ENCODE measurements around the gene ELMOD3. TPM values are rescaled to one million over a fixed set of nuclear protein-coding genes. Genes with fewer than 3 reads are reported as not detected.

Gene ELMOD3
- total RNA-seq, 2 experiments from 2014 or later: 11.2 to 12.9 TPM

DNA sequence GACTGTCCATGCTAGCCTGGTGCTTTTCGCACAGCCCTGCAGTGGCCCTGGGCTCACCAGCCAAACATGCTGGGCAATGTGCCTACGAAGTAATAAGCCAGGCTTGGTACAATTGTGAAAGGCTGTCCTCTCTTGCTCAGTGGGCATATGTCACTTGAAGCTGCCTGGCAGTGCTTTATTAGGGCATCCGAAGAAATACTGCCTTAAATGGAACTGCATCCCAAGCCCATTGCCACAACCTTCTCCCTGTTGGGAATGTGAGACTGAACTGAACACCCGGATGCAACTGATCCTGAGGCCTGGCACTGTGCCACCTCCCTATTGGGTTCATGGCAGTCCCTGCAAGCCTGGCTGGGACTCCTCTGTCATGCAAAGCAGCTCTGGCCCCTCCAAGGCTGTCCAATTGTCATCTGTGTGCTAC lies 39.7 kb downstream of the ELMOD3 start:
- ChIA-PET POLR2A (no interaction called here), CTCF (interaction anchor here (0.6 to 2.3 kb wide), 4 partner anchors 11 to 243 kb away, joined by 3 to 9 read pairs (median 3); no protein-coding TSS in a partner anchor)
- ATAC-seq (no peak), DNase-seq (no peak)
- intact Hi-C loops (cut with DNase I, micrococcal nuclease): no loop called here
- Mint-ChIP-seq H3K9me3 (ENCODE audit: low read depth) (no peaks in the 10 kb centered on the region), H3K4me3 (no peak overlapping the region), H3K27me3 (no peaks in the 10 kb centered on the region), H3K36me3 (ENCODE audit: low read depth) (peaks cover 1% of the 10 kb centered on the region), H3K27ac (no peak overlapping the region), H3K4me1 (peaks cover 12% of the 10 kb centered on the region)

DNA sequence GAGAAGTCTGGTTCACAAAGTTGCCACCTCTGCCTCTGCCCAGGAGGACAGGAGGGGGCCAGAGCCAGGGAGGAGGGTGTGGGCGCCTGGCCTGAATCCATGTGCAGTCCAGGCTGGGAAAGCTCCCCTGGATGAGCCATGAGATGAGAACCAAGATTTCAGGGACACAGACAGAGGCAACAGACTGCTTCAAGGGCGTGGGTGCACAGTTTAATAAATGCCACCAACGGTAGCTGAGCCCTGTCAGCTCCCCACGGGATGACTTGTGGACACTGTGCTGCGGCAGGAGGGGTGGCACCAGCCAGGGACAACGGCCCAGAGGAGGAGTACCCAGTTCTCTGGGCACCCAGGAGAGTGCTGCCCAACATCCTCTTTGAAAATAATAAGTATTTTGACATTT lies 40.4 kb downstream of the ELMOD3 start:
- CTCF ChIA-PET: interaction anchor here (0.6 to 2.3 kb wide), 3 partner anchors 19 to 157 kb away, joined by 3 to 9 read pairs (median 3); no protein-coding TSS in a partner anchor
- Mint-ChIP-seq H3K9me3 (ENCODE audit: low read depth) (no peaks in the 10 kb centered on the region), H3K4me3 (no peak overlapping the region), H3K36me3 (ENCODE audit: low read depth) (no peaks in the 10 kb centered on the region), H3K27me3 (no peaks in the 10 kb centered on the region), H3K4me1 (peaks cover 12% of the 10 kb centered on the region), H3K27ac (no peak overlapping the region)
- intact Hi-C loops (cut with DNase I, micrococcal nuclease): no loop called here
- DNase-seq: no peak
- POLR2A ChIA-PET: no interaction called here
- ATAC-seq: no peak

DNA sequence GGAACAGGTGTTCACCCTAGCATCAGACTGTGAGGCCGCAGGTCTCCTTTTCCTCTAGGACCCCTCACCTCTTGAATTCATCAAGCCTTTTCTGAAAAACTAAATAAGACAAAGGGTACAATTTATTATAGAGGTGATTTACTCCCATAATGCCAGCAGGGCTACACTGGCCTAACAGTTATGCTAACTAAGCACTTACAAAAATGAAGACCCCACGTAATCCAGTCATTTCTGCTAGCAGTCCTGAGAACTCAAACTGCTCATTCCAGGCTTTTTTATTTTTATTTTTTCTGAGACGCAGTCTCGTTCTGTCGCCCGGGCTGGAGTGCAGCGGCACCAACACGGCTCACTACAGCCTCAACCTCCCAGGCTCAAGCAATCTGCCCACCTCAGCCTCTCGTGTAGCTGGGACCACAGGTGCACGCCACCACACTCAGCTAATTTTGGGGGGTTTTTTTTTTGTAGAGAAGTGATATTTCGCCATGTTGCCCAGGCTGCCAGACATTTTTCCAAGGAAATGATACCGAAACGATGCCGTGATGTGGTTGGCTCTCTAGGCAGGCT lies 41.4 kb downstream of the ELMOD3 start:
- Mint-ChIP-seq H3K27me3 (no peaks in the 10 kb centered on the region), H3K36me3 (ENCODE audit: low read depth) (no peaks in the 10 kb centered on the region), H3K4me3 (no peak overlapping the region), H3K27ac (no peak overlapping the region), H3K4me1 (peaks cover 12% of the 10 kb centered on the region), H3K9me3 (ENCODE audit: low read depth) (no peaks in the 10 kb centered on the region)
- ATAC-seq (no peak), DNase-seq (no peak)
- POLR2A ChIA-PET: no interaction called here
- intact Hi-C loops (cut with DNase I, micrococcal nuclease): no loop called here
- CTCF ChIA-PET: interaction anchor here (0.6 kb wide), 1 partner anchor 1258 kb away, joined by 3 read pairs; no protein-coding TSS in a partner anchor

DNA sequence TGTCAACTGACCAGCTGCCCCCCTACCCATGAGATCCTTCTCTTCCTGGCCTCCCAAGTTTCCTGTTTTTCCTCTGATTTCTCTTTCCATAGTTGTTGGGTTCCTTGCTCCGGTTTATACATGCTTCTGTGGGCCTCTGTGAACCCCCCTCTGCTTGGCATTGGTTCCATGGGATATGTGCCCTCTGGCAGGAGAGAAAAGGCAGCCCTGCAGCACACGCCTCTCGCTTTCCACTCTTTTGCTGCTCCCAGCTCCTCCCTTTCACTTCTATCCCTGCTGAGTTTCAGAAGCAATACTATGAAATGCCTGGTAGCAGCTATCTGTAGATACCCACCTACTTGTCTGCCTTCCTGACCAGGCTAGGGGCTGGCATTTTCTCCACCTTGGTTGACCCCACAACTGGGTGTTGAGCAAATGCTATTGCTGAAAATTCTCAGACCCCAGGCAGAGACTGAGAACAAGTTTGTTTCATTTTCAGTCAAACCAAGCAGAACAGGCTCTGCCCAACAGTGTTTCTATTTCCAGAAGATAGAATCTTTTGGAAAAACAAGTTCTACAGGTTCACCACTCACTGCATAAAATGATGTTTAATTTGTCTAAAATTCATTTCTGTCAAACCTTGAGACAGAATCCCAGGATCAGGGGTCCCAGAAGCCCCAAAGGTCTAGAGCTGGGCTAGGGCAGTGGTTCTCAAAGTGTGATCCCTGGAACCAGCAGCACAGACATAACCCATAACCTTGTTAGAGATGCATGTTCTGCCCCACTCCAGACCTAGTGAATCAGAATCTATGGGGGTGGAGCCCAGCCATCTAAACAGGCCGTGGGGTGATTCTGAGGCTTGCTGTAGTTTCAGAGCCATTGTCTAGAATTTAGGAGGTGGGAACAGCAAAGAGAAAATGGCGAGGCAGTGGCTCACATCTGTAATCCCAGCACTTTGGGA lies 42.2 kb downstream of the ELMOD3 start:
- Mint-ChIP-seq H3K4me3 (no peak overlapping the region), H3K9me3 (ENCODE audit: low read depth) (no peaks in the 10 kb centered on the region), H3K27me3 (no peaks in the 10 kb centered on the region), H3K27ac (peak overlapping the region; percentile 0), H3K4me1 (peaks cover 12% of the 10 kb centered on the region), H3K36me3 (ENCODE audit: low read depth) (no peaks in the 10 kb centered on the region)
- ChIA-PET CTCF (no interaction called here), POLR2A (no interaction called here)
- intact Hi-C loops (cut with DNase I, micrococcal nuclease): no loop called here
- DNase-seq: no peak
- peak; percentile 58 for ATAC-seq

DNA sequence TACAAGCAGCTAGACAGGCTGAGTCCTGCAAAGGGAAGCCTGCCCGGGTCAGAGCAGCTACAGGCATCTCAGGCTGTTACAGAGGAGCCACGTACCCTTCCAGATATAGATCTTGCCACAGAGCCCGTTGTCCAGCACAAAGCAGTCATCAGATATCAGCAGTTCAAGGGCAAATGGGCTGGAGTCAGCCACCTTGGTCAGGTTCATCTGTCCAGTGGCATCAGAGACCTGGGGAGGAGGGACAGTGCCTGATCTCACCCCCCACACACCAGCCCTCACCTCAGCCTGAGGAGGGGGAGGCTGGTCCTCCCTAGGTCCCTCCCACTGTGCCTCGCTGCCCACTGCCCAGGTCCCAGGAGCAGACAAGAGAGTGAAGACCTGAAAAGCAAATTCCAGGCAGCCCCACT lies 43.4 kb downstream of the ELMOD3 start:
- peaks cover 6% of the 10 kb centered on the region for H3K4me1 Mint-ChIP-seq
- ChIA-PET CTCF (no interaction called here), POLR2A (no interaction called here)
- intact Hi-C loops (cut with DNase I, micrococcal nuclease): no loop called here
- no peak overlapping the region for H3K27ac Mint-ChIP-seq
- H3K36me3 Mint-ChIP-seq (ENCODE audit: low read depth): peaks cover 2% of the 10 kb centered on the region
- ATAC-seq (no peak), DNase-seq (no peak)
- no peak overlapping the region for H3K4me3 Mint-ChIP-seq
- no peaks in the 10 kb centered on the region for H3K27me3 Mint-ChIP-seq
- no peaks in the 10 kb centered on the region for H3K9me3 Mint-ChIP-seq (ENCODE audit: low read depth)

DNA sequence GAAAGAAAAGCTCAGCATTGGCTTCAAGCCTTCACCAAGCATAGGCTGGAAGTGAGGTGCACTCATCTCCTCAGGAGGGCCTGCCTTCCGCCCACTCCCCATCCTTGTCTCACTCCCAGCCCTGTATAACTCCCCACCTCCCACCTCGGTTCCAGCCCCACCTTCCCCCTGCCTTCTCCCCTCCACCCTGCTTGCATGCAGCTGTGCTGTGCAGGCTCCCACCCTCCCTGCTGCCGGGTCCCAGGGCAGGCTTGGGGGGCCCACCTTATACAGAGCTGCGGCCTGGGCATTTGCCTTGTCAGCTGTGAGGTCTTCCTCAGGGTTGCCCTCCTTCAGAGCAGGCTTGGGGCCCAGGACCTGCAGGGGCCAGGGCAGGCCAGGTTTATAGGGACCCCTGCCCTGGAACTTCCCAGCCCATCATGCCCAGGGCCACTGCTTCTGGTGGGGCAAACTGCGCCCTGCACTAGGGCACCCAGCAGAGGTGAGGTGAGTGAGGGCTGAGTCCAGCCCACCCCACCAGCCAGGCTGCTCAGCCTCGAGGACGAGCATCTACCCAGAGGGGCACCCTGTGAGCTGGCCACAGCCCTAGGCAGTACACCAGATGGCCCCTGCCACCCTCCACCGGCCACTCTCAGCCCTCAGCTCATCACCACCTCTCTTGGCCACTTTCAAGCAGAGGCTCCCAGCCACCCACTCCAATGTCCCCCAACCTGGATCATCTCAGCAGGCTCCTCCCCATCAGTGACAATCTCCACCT lies 44.0 kb downstream of the ELMOD3 start:
- CTCF ChIA-PET: interaction anchor here (1.3 kb wide), 1 partner anchor 153 kb away, joined by 4 read pairs; no protein-coding TSS in a partner anchor
- peaks cover 6% of the 10 kb centered on the region for H3K4me1 Mint-ChIP-seq
- intact Hi-C loops (cut with DNase I, micrococcal nuclease): no loop called here
- DNase-seq (no peak), ATAC-seq (no peak)
- peaks cover 2% of the 10 kb centered on the region for H3K9me3 Mint-ChIP-seq (ENCODE audit: low read depth)
- H3K36me3 Mint-ChIP-seq (ENCODE audit: low read depth): peaks cover 6% of the 10 kb centered on the region
- no peak overlapping the region for H3K4me3 Mint-ChIP-seq
- H3K27ac Mint-ChIP-seq: no peak overlapping the region
- POLR2A ChIA-PET: no interaction called here
- no peaks in the 10 kb centered on the region for H3K27me3 Mint-ChIP-seq

DNA sequence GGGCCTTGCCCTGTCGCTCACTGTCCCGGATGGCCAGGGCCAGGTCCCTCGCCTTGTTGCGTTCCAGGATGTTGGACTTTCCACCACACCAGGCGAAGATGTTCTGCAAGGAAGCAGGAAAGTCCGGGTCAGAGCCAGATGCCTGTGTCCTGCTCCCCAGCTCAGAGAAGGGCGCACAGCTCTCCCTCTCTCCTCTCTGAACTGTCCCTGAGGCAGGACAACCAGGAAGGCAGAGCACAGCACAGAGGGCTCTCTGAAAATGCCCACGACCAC lies 44.5 kb downstream of the ELMOD3 start:
- CTCF ChIA-PET: interaction anchor here (1.3 kb wide), 1 partner anchor 153 kb away, joined by 4 read pairs; no protein-coding TSS in a partner anchor
- no peaks in the 10 kb centered on the region for H3K27me3 Mint-ChIP-seq
- POLR2A ChIA-PET: no interaction called here

DNA sequence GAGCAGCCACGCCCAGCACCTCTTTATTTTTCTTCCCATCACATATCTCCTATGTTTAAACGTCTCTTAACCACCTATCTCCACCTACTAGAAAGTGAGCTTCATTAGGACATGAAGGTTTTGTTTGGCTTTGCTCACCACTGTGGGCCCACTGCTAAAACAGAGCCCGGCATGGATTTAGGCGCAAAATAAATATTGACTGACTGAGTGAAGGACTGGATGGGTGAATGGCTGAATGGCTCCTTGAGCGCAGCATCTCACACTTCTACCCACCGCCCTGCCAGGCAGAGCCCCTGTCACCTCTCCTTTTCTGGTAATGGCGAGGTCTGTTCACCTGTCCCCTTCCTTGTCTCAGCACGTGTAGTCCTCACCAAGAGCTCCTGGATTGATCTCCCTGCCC lies 45.5 kb downstream of the ELMOD3 start:
- POLR2A ChIA-PET: no interaction called here
- Mint-ChIP-seq H3K27me3 (no peaks in the 10 kb centered on the region), H3K9me3 (ENCODE audit: low read depth) (peaks cover 7% of the 10 kb centered on the region), H3K4me1 (peaks cover 8% of the 10 kb centered on the region), H3K36me3 (ENCODE audit: low read depth) (peaks cover 8% of the 10 kb centered on the region), H3K4me3 (no peak overlapping the region), H3K27ac (no peak overlapping the region)
- ATAC-seq: no peak
- intact Hi-C loops (cut with DNase I, micrococcal nuclease): no loop called here
- CTCF ChIA-PET: no interaction called here
- no peak for DNase-seq

More for the DNA sequence above, 44.5 kb downstream of the ELMOD3 start:
- peaks cover 8% of the 10 kb centered on the region for H3K36me3 Mint-ChIP-seq (ENCODE audit: low read depth)
- DNase-seq (no peak), ATAC-seq (no peak)
- intact Hi-C loops (cut with DNase I, micrococcal nuclease): no loop called here
- H3K27ac Mint-ChIP-seq: no peak overlapping the region
- H3K9me3 Mint-ChIP-seq (ENCODE audit: low read depth): peaks cover 4% of the 10 kb centered on the region
- no peak overlapping the region for H3K4me3 Mint-ChIP-seq
- H3K4me1 Mint-ChIP-seq: peaks cover 6% of the 10 kb centered on the region

DNA sequence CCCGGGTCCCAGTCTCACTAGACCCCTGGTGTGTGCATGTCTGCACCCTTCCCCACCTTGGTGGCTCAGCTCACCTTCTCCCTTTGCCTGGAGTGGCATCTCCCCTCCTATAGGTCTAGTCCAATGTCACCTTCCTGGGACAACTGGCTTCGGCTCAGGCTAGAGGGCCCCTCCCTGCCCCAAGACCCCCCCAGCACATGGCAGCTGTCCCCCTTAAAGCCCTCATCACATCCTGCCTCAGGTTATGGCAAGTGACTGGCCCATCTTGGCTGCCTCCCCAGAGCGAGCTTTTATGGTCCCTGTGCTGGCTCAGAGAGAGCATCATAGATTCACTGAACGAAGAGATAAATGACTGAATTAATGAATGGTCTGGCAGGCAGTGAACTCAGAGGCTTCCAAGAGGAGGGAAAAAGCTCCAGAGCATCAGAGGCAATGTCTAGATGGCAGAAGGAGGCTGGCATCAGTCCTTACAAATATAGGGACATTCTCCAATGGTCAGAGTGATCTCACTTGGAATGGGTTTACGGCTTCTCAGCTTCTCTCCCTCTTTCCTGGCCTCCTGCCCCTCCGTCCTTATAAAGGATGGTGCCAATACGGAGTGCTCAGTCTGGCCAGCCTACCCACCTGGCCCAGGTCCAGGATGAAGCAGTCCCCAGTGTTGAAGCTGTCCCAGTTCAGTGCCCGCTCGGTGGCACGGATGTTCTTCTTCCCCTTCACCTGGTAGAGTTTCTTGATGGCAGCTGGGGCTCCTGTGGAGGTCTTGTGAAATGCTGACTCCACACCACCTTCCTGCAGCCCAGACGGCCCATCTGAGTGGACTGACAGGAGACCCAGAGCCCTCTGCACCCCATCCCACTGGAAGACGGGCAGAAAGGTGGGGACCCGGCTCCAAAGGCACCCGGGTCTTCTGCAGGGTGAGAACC lies 46.2 kb downstream of the ELMOD3 start:
- intact Hi-C loops (cut with DNase I, micrococcal nuclease): no loop called here
- no peak for ATAC-seq
- peaks cover 7% of the 10 kb centered on the region for H3K9me3 Mint-ChIP-seq (ENCODE audit: low read depth)
- CTCF ChIA-PET: no interaction called here
- POLR2A ChIA-PET: interaction anchor here (0.5 kb wide), 1 partner anchor 164 kb away, joined by 3 read pairs; no protein-coding TSS in a partner anchor
- H3K27me3 Mint-ChIP-seq: no peaks in the 10 kb centered on the region
- H3K36me3 Mint-ChIP-seq (ENCODE audit: low read depth): peaks cover 8% of the 10 kb centered on the region
- no peak for DNase-seq
- H3K4me1 Mint-ChIP-seq: peaks cover 16% of the 10 kb centered on the region
- H3K27ac Mint-ChIP-seq: no peak overlapping the region
- H3K4me3 Mint-ChIP-seq: no peak overlapping the region

DNA sequence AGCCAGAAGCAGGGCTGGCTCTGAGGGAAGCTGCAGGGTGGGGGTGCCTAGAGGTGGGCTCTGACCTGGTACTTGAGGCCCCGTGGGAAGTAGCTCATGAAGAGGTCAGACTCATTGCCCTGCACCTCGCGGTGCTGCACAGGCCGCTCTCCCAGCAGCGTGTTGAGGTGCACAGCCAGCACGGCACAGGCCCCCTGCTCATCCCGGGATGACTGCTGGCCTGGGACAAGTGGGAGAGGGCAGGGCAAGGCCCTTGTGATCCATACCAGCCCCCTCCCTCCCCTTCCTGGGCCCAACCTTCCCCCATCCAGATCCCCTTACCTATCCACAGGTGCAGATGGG lies 46.9 kb downstream of the ELMOD3 start:
- H3K4me3 Mint-ChIP-seq: no peak overlapping the region
- ChIA-PET POLR2A (interaction anchor here (0.5 kb wide), 1 partner anchor 163 kb away, joined by 3 read pairs; no protein-coding TSS in a partner anchor), CTCF (no interaction called here)
- H3K27me3 Mint-ChIP-seq: no peaks in the 10 kb centered on the region
- H3K36me3 Mint-ChIP-seq (ENCODE audit: low read depth): peaks cover 8% of the 10 kb centered on the region
- ATAC-seq (no peak), DNase-seq (no peak)
- H3K4me1 Mint-ChIP-seq: peaks cover 22% of the 10 kb centered on the region
- peaks cover 7% of the 10 kb centered on the region for H3K9me3 Mint-ChIP-seq (ENCODE audit: low read depth)
- intact Hi-C loops (cut with DNase I, micrococcal nuclease): no loop called here
- H3K27ac Mint-ChIP-seq: no peak overlapping the region

DNA sequence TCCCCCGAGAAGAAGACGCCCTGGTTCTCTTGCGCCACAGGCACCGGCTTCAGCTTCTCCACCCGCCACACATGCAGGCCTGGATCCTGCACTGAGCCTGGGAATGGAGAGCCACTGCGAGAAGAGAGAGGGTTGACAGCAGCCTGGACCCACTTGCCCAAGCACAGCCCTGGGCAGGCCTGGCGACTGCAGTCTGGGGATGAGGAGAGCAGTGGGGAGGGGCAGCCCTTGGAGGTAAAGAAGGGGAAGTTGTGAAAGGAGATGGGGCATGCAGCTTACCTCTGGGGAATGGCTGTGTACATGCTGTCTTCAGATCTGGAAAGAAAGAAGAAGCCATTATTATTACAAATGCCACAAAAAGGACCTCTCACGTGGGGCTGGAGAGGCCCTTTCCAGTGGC lies 47.3 kb downstream of the ELMOD3 start:
- Mint-ChIP-seq H3K27ac (no peak overlapping the region), H3K4me1 (peaks cover 20% of the 10 kb centered on the region), H3K36me3 (ENCODE audit: low read depth) (peaks cover 8% of the 10 kb centered on the region), H3K4me3 (no peak overlapping the region), H3K27me3 (no peaks in the 10 kb centered on the region), H3K9me3 (ENCODE audit: low read depth) (peaks cover 7% of the 10 kb centered on the region)
- intact Hi-C loops (cut with DNase I, micrococcal nuclease): no loop called here
- DNase-seq (no peak), ATAC-seq (no peak)
- ChIA-PET CTCF (interaction anchor here (0.7 kb wide), 2 partner anchors 147 to 303 kb away, joined by 3 read pairs; no protein-coding TSS in a partner anchor), POLR2A (no interaction called here)

Measured in activated CD4-positive, alpha-beta T cell treated with anti-CD3 and anti-CD28 coated beads for 36 hours (primary cell).